GM12878 (cell line): ENCODE measurements around the gene RAP1GDS1. TPM values are rescaled to one million over a fixed set of nuclear protein-coding genes. Genes with fewer than 3 reads are reported as not detected.

ENCODE experiments used
- CBX3 ChIP-seq: fragments of 200-600 bp; sonication (generic); IDR thresholded peaks from 2 replicates; pipeline ENCODE4 v1.6.1; 2016; ENCODE audit warnings: low read depth, borderline replicate concordance
- IRF3 ChIP-seq: fragments of 450-650 bp; IDR thresholded peaks from 2 replicates; pipeline ENCODE4 v1.6.1; 2014; ENCODE audit warnings: mild to moderate bottlenecking
- IRF4 ChIP-seq: IDR thresholded peaks from 2 replicates; pipeline ENCODE4 v1.6.1; 2011; ENCODE audit warnings: low read depth, low read length
- MYB ChIP-seq: fragments of 150-350 bp; IDR thresholded peaks from 2 replicates; pipeline ENCODE4 v1.6.1; 2014; ENCODE audit warnings: mild to moderate bottlenecking, low read depth, low read length, borderline replicate concordance
- POLR2A ChIP-seq: IDR thresholded peaks from 2 replicates; pipeline ENCODE4 v1.6.1; 2011; ENCODE audit warnings: low read depth, mild to moderate bottlenecking, low read length
- SMAD1 ChIP-seq: fragments of 450-650 bp; IDR thresholded peaks from 2 replicates; pipeline ENCODE4 v1.6.1; 2018; ENCODE audit warnings: mild to moderate bottlenecking, low read depth; ENCODE audit not compliant: partially characterized antibody
- SP1 ChIP-seq: IDR thresholded peaks from one replicate; pipeline ENCODE4 v1.6.1; 2011; ENCODE audit warnings: low read depth, low read length
- SPI1 ChIP-seq: IDR thresholded peaks from 2 replicates; pipeline ENCODE4 v1.6.1; 2011; ENCODE audit warnings: low read depth, mild to moderate bottlenecking, low read length, moderate library complexity, borderline replicate concordance; ENCODE audit not compliant: insufficient read depth
- SREBF2 ChIP-seq: IDR thresholded peaks from 2 replicates; pipeline ENCODE4 v1.6.1; 2012; ENCODE audit warnings: mild to moderate bottlenecking, low read length
- STAT1 ChIP-seq: fragments of 450-650 bp; conservative IDR thresholded peaks from 2 replicates; pipeline ENCODE4 v1.6.1; 2014; ENCODE audit warnings: antibody characterized with exemption, mild to moderate bottlenecking
- TCF3 ChIP-seq: IDR thresholded peaks from 2 replicates; pipeline ENCODE4 v1.6.1; 2012; ENCODE audit warnings: low read depth, mild to moderate bottlenecking, low read length, borderline replicate concordance; ENCODE audit not compliant: insufficient read depth
- YY1 ChIP-seq: IDR thresholded peaks from 2 replicates; pipeline ENCODE4 v1.6.1; 2011; ENCODE audit warnings: low read depth, mild to moderate bottlenecking, low read length
- ZNF384 ChIP-seq: IDR thresholded peaks from 2 replicates; pipeline ENCODE4 v1.6.1; 2012; ENCODE audit warnings: low read depth, mild to moderate bottlenecking, low read length, improper control_type of control experiment, borderline replicate concordance
- polyA plus RNA-seq, 11 experiments: library from polyadenylated mRNA; depleted of rRNA in 4 of 11; unstranded in 6 of 11; stranded (reverse) in 5 of 11; fragments of >200 nt; fragmentation: Nextera tagmentation in 4 of 11; fragmentation: Illumina TruSeq in 1 of 11; extraction: Ambion mirVana in 4 of 11; extraction: Trizol in 1 of 11; gene quantifications; 1 replicate in 1 of 11; 2 replicates in 10 of 11; pipeline versions ENCODE4 v1.2.1 to v1.2.3, GENCODE V29; 2011 to 2016; ENCODE audit warnings: inconsistent platforms in 2 of 11, missing spikeins in 2 of 11, low read depth in 1 of 11
- total RNA-seq, 4 experiments: library from RNA; depleted of rRNA in 3 of 4; stranded (reverse); fragments of >200 nt in 3 of 4; fragmentation: Illumina TruSeq in 1 of 4; extraction: Trizol in 1 of 4; gene quantifications; 2 replicates each; pipeline versions ENCODE4 v1.2.1 to v1.2.3, GENCODE V29; 2013 to 2021
- TF ChIP-seq, protein P1 (sequence below): fragments of 450-650 bp; formaldehyde crosslinking; IDR thresholded peaks from 2 replicates; pipeline ENCODE4 v1.5.0; 2022; ENCODE audit warnings: mild to moderate bottlenecking, missing genetic modification characterization
- TF ChIP-seq, protein P2 (sequence below): IDR thresholded peaks from 2 replicates; pipeline ENCODE4 v1.6.1; 2012; ENCODE audit warnings: low read depth, low read length, improper control_type of control experiment
- TF ChIP-seq, protein P3 (sequence below): fragments of 450-650 bp; IDR thresholded peaks from 2 replicates; pipeline ENCODE4 v1.6.1; 2017; ENCODE audit warnings: antibody characterized with exemption, mild to moderate bottlenecking, moderate library complexity
- TF ChIP-seq, protein P4 (sequence below): fragments of 450-650 bp; IDR thresholded peaks from 2 replicates; pipeline ENCODE4 v1.6.1; 2017; ENCODE audit warnings: mild to moderate bottlenecking, moderate library complexity

The RAP1GDS1 gene
- total and polyA plus RNA-seq, 10 of the 15 experiments (the other 5 are each of a cell fraction or from before 2014, with no cell fraction given): 12.0 to 30.5 (median 20.7) TPM

GRCh38 chr4:98260579-98261404 is at the start of gene RAP1GDS1 (continued):
- TF ChIP-seq, protein P1, sequence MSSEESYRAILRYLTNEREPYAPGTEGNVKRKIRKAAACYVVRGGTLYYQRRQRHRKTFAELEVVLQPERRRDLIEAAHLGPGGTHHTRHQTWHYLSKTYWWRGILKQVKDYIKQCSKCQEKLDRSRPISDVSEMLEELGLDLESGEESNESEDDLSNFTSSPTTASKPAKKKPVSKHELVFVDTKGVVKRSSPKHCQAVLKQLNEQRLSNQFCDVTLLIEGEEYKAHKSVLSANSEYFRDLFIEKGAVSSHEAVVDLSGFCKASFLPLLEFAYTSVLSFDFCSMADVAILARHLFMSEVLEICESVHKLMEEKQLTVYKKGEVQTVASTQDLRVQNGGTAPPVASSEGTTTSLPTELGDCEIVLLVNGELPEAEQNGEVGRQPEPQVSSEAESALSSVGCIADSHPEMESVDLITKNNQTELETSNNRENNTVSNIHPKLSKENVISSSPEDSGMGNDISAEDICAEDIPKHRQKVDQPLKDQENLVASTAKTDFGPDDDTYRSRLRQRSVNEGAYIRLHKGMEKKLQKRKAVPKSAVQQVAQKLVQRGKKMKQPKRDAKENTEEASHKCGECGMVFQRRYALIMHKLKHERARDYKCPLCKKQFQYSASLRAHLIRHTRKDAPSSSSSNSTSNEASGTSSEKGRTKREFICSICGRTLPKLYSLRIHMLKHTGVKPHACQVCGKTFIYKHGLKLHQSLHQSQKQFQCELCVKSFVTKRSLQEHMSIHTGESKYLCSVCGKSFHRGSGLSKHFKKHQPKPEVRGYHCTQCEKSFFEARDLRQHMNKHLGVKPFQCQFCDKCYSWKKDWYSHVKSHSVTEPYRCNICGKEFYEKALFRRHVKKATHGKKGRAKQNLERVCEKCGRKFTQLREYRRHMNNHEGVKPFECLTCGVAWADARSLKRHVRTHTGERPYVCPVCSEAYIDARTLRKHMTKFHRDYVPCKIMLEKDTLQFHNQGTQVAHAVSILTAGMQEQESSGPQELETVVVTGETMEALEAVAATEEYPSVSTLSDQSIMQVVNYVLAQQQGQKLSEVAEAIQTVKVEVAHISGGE (CRISPR knock-in tag): no peak
- TF ChIP-seq, protein P2, sequence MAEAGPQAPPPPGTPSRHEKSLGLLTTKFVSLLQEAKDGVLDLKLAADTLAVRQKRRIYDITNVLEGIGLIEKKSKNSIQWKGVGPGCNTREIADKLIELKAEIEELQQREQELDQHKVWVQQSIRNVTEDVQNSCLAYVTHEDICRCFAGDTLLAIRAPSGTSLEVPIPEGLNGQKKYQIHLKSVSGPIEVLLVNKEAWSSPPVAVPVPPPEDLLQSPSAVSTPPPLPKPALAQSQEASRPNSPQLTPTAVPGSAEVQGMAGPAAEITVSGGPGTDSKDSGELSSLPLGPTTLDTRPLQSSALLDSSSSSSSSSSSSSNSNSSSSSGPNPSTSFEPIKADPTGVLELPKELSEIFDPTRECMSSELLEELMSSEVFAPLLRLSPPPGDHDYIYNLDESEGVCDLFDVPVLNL: no peak
- TF ChIP-seq SREBF2 (no peak), SP1 (no peak), MYB (no peak), CBX3 (no peak), YY1 (peak; percentile 93), STAT1 (0 out of 2 replicates have a peak, but pooled peaks have one; percentile 54), POLR2A (peak; percentile 89), TCF3 (no peak), IRF4 (no peak), IRF3 (no peak; the same call in 1 of the 2 replicates), SPI1 (no peak), ZNF384 (no peak), SMAD1 (peak; percentile 49)
- TF ChIP-seq, protein P3, sequence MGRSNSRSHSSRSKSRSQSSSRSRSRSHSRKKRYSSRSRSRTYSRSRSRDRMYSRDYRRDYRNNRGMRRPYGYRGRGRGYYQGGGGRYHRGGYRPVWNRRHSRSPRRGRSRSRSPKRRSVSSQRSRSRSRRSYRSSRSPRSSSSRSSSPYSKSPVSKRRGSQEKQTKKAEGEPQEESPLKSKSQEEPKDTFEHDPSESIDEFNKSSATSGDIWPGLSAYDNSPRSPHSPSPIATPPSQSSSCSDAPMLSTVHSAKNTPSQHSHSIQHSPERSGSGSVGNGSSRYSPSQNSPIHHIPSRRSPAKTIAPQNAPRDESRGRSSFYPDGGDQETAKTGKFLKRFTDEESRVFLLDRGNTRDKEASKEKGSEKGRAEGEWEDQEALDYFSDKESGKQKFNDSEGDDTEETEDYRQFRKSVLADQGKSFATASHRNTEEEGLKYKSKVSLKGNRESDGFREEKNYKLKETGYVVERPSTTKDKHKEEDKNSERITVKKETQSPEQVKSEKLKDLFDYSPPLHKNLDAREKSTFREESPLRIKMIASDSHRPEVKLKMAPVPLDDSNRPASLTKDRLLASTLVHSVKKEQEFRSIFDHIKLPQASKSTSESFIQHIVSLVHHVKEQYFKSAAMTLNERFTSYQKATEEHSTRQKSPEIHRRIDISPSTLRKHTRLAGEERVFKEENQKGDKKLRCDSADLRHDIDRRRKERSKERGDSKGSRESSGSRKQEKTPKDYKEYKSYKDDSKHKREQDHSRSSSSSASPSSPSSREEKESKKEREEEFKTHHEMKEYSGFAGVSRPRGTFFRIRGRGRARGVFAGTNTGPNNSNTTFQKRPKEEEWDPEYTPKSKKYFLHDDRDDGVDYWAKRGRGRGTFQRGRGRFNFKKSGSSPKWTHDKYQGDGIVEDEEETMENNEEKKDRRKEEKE: no peak
- TF ChIP-seq, protein P4, sequence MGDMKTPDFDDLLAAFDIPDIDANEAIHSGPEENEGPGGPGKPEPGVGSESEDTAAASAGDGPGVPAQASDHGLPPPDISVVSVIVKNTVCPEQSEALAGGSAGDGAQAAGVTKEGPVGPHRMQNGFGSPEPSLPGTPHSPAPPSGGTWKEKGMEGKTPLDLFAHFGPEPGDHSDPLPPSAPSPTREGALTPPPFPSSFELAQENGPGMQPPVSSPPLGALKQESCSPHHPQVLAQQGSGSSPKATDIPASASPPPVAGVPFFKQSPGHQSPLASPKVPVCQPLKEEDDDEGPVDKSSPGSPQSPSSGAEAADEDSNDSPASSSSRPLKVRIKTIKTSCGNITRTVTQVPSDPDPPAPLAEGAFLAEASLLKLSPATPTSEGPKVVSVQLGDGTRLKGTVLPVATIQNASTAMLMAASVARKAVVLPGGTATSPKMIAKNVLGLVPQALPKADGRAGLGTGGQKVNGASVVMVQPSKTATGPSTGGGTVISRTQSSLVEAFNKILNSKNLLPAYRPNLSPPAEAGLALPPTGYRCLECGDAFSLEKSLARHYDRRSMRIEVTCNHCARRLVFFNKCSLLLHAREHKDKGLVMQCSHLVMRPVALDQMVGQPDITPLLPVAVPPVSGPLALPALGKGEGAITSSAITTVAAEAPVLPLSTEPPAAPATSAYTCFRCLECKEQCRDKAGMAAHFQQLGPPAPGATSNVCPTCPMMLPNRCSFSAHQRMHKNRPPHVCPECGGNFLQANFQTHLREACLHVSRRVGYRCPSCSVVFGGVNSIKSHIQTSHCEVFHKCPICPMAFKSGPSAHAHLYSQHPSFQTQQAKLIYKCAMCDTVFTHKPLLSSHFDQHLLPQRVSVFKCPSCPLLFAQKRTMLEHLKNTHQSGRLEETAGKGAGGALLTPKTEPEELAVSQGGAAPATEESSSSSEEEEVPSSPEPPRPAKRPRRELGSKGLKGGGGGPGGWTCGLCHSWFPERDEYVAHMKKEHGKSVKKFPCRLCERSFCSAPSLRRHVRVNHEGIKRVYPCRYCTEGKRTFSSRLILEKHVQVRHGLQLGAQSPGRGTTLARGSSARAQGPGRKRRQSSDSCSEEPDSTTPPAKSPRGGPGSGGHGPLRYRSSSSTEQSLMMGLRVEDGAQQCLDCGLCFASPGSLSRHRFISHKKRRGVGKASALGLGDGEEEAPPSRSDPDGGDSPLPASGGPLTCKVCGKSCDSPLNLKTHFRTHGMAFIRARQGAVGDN: no peak; the same call in 1 of the 2 replicates
